HG02610 (cell line): ENCODE results near the gene FOXC1.

Source experiments
- ATAC-seq: cut with Tn5 transposase; IDR thresholded peaks from one replicate; pipeline ENCODE4 v1.9.1; 2021; ENCODE audit warnings: mild to moderate bottlenecking, moderate library complexity; ENCODE audit not compliant: unreplicated experiment

Gene FOXC1

DNA sequence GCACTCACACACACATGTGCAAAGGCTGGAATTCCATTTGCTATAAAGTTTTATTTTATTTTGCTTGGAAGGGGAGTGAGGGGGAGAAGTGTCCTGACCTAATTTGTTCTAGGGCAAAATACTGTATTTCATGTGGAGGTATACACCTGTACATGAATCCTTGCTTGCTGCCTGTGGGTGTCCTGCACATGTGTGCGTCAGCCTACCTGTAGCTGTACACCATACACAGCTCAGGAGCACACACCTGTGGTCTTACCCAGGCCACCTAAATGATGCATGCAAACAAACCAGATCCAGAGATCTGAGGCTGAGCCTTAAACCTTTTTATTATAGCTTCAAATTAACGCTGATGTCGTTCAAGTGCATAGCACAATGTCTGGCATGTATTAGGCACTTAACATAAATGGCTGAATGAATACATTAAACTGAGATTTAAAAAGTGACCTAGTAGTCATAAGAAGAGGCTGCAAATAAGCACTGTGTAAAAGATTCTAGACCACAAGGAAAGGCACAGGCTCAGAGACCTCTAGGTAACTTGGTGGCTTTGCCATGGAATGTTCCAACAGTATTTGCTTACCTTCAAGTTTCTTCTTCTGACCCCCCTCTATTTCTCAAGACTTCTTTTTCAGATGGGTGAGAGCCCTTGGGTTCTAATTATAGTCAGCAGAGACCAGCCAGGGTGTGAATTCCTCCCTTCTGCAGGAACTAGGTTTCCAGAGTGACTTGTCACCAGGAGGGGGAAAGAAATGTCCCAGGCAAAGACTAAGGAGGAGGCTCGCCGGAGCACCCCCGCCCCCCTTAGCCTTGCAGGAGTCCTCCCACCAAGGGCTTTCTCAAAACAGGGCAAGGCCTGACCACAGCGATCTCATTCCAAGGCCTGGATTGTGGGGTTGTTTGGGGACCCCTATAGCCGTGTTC lies 13.4 kb downstream of the FOXC1 start:
- no peak for ATAC-seq

DNA sequence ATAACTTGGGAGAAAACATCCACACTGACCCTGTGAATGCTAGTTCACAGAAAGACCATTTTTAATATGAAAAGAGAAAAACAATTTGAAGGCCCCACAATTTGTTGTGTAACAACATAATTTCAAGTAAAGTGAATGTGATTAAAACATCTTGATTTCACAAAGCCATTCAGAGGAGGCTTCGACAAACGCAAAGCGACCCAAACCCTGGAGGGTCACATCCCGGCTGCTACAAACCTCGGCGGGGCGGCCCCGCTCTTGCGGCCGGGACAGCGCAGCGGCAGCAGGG lies 14.0 kb downstream of the FOXC1 start:
- ATAC-seq = no peak

DNA sequence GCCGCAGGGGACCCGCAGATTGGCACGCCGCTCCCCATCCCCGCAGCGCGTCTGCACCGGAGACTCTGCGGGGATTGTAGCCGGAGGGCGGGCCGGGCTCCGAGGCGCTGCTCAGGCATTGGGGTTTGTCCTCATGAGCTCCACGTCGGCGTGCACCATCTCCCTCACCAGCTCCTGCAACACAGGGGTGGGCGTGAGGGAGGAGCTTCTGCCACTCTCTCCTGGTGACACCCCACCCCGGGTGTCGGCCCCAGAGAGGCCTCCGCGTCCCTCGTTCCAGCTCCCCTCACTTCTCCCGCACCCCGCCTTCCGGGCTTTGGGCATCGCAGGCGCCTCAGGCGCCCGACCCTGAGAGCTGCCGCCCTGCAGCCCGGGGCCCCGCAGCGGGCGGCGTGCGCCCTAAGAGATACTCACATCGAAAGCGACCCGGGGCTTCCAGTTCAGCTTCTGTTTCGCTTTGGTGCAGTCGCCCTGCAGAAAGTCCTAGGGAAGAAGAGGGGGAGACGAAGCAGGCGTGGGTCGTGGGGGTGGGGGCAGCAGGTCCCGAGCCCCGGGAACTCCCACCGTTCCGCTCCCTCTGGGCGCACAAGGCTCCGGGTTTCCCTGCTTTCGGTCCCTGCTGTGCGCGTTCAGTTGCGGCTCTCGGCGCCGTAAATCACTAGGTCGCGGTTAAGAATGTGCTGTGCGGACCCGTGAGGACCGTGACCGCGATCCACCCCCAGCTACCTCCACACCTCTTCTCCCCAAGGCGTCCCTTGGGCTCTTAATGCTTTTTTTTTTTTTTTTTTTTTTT lies 14.5 kb downstream of the FOXC1 start:
- ATAC-seq = peak; percentile 79

DNA sequence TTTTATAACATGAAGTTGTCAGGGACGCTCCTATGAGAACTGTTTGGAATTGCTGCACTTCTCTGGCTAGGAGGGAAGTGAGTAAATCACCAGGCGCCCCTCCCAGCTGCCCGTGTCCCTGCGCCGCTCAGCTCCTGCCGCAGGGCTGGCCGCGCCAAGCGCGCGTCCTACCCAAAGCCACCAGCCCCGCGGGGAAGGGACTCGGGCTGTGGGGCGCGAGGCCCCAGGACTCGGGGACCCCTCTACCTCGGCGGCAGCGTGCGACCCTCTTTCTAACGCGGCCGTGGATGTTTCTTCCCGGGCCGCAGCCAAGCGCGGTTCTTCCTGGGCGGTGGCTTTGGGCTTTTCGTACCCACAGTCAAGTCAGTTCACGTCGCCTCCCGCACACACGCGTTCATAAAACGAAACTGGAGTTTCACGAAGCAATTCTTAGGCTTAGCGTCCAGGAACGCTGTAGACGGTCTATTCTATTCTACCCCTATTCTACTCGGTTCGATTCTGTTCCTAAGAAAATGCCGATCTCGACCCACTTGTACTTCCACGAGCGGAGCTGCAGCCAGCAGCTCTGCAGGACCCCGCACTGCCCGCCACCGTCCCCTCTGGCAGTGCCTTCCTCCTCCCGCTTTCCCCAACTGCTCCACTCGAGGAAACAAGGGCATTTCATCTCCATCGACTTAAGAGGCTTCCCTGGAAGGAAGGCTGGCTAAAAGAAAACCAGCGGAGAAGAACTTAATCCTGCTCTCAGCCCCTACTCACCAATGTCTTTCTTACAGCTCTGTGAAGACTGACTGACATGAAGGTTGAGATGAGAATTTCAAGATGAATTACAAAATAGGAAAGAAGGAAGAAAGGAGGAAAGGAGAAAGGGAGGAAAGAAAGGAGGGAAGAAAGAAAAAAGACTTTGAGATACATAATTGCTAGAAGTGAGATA lies 15.4 kb downstream of the FOXC1 start:
- ATAC-seq = peak; percentile 33

DNA sequence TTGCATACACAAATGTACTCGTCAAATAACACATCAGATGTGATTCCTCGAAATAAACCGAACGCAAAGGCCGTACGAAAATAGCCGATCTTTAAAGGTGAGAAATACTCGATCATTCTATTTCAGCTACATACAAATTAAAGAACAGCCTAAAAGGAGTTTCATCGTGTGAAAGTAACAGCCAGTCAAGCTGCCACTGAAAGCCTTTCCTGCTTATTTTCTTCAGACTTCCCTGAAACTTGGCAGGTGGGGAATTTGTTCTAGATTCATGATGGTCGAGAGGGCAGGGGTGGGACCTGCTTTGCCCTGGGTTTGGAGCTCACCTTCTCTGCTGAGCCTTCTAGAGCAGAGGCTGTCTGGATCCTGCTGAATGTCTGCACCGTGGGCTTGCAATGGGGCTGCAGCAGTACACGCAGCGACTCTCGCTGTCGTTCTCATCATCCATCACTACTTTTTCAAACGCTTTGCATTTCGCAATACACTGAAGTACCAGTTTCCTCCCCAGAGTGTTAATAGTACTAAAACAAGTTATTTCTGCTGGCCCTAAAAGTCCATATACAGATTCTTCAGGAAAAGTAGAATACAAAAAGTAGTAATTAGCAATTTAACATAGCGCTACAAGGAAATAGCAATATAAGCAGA lies 16.2 kb downstream of the FOXC1 start:
- ATAC-seq = no peak

DNA sequence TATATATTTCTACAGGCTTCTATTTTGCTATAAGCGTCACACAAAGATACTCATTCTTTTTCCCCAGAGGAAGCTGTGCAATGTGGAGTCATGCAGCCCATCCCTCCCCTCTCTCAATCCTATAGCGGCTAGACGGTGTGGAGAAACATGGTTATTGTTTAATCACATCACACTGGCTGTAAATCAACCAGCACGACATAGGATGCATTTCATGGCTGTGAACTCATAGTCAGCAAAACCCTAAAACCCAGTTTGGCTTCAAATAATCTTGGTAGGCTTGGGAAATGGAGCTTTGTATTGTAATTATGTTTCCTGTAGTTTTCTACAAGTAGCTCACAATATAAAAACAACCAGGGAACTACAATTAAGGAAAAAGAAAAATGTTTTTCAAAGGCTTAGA lies 16.8 kb downstream of the FOXC1 start:
- ATAC-seq = no peak

DNA sequence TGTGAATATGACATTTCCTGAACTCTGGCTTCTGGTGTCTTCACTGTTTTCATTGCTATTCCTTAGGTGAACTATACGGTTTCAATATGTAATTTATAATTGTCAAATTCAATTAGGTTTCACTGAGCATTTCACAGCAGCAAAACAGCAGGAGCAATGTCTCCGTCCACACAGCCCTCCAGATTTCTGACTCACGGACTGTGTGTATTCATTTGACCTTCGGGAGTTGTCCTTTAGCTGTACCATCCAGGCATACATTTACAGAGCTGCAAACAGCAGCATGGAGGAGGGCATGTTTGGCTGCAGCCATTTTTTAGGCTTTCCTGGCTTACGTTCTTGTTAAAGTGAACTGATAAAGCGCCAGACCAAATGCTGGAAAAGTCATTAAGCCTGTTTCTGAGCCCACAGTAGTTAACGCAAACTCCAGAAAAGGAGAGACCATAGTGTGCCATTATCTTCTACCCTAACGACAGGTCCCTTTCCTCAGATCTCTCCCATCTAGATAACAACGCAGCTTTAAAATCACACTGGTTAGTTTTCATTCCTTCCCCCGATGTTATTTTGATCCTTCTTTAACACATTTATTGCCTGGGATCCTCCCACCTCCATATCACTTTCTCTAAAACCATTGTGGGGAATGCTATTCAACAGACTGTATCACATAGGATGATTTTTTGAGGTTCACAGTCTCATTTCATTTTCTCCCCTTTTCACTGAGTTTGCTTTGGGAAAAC lies 18.3 kb downstream of the FOXC1 start:
- ATAC-seq = no peak

DNA sequence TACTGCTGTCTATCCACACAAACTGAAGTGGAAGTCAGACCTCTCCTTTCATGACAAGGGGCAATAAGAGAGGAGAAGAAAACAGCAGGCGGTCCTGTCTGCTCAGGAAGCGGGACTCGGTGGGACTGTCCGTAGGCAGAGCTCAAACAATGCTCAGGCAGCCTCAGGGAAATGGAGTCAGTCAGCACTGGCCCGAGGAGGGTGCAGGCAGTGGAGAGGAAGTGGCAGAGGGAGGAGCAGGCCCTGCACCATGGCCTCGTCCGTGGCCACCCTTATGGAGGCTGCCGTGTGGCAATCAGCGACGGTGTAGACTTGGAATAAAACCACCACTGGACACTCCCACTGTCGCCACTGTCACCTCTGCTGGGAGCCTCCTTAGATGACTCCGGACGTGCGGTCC lies 19.6 kb downstream of the FOXC1 start:
- no peak for ATAC-seq

DNA sequence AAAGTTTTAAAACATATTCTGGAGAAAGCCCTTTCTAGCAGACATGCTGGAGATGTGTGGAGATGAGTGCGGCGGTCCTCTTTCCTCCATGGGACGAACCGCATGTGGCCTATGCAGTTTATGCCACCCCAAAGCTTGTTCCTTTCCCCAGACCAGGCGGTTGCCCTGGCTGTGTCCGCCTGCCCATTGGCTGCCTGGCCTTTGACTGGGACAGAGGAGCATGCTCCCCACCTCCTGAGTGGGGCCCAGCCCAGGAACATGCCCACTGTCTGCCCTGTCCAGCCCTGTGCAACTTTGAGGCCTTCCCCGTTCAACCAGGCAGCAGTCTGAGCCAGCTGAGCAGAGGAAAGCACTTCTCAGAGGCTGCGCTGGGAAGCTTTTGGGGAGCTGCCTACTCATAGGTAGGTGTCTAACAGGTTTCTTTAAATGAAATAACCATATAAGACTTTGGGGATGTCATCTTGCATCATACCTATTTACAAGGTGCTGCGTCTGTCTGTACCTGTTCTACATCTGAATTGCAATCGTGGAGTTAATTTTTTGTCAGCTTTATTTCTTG lies 20.6 kb downstream of the FOXC1 start:
- ATAC-seq = no peak

DNA sequence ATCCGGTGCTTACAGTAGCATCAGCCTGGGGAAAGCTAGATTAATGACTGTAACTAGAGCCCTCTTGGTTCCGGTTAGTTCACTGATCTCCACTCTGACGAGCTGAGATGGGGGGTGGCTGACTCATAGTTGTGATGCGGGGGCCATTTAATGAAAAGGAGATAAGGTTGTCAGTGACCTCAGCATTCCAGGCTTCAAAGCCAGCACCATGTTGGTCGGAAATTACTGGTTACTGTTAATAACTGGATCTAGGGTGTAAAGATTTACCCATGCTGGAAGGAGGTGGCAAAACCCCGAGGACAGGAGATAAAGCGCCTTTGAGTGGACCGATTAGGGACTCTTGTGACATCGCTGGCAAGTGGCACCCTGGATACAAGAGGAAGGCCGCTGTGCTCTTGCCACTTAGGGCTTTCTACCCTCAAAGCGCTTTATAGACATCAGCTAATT lies 21.1 kb downstream of the FOXC1 start:
- no peak for ATAC-seq

DNA sequence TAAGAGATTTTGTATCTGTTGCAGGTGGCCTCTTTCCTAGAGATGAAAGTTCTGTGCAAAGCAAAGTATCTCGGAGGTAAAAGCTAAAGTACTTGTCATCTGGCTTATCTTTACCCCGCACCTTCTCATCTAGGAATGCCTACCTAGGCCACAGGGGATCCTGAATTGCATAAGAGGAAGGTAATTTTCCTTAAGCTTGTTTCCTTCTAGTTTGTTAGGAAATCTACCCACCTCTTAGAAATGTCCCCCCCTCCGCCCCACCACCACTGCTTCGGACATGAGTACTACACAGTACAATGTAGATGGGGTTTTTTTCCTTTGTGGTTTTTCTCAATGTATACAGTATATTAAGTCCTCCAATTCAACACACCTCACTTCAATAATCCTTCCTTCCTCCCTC lies 21.5 kb downstream of the FOXC1 start:
- ATAC-seq = no peak

DNA sequence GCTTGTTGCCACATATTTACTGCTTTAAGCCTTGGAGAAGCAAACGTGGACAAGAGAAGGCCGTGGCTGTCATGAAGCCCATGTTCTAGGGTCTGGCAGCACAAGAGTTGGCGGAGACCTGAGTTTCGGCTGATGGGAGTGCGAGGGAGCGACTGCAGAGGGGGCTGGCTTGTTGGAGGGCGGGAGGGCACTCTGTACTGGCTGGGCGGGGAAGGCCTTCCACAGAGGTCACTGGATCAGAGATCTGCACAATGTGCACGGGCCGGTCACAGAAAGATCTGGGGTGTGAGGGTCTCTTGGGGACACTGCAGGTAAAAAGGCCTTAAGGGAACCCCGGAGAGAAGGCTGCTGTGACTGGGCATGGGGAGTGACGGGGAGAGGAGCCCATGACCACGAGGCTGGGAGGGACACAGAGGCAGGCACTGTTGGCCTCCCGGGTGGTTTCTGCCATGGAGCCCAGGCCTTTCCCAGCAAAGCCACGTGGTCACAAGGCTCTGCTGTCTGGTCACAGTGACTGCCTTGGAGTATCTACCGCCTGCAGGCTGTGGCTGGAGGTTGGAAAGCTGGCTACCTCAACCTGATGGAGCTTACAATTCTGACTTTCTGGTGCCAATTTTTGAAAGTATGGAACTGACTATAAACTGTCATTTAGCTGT lies 23.8 kb downstream of the FOXC1 start:
- ATAC-seq = no peak

DNA sequence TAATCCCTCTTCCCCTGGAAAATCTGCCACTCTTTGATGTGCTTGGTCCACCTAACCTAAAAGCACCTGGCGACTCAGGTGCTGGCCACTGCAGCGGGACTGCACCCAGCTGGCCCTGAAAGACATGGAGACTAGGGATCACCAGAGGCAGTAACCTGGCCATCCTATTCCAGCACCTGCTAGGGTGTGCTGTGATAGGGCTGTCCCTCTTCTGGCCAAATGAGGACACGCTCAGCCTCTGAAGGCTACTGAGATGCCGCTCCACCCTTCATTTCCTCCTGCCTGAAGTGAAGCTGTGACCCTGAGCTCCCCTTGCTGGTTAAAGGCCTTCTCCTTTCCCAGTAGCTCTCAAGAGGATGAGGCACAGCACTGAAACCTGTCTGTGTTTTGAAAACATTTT lies 24.4 kb downstream of the FOXC1 start:
- ATAC-seq = no peak

DNA sequence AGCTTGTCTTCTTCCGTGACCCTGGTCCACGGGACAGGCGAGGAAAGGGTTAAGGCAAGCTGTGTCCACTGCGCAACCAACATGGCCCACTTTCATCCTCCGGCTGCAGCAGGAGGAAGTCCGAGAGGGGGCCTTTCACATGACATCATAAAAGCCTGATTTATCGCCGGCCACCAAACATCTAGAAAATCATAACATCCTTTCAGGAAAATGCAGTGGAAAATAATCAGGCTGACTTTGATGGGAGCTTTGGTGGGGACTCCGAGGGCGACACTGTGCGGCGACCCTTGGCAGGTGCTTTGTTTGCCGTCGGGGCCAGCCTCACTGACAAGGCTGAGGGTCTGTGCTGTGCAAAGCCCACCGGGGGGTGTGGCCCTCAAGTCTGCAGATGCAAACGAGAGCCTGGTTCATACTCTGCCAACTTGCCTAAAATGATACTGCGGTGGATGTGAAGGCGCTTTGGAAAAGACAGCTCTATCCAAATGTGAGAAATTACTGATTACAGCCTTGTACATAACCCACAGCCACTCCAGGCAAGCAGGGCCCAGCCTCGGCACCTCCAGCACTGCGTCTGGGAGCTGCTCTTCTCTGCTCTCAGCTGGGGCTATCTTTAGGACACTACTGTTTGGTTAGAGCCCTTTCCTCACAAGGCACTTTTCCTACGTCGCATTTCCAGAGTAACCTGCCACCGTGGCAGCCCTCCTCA lies 25.7 kb downstream of the FOXC1 start:
- no peak for ATAC-seq

DNA sequence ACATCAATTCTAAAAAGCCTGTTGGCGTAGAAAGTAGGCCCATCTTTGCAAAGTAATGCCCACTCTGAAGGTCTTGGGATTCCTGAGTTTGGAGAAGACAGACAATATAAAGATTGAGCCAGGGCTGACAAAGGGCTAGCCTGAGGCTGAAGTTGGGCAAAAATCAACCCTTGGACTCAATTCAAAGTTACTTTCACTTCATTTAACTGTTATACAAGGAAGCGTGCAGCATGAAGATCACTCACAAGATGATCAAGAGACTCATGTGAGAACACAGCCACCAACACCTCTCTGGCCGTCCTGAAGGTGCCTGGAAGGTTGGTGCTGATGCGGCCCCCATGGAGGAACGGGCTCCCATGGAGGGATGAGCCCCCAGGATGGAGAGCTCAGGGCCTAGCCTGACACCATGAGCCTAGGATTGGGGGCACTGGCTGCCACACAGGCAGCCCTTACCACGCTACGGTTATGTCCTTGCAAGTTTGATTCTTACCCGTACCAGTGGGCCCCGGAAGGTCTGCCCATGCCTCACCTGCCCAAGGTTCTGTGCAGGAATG lies 26.6 kb downstream of the FOXC1 start:
- no peak for ATAC-seq

DNA sequence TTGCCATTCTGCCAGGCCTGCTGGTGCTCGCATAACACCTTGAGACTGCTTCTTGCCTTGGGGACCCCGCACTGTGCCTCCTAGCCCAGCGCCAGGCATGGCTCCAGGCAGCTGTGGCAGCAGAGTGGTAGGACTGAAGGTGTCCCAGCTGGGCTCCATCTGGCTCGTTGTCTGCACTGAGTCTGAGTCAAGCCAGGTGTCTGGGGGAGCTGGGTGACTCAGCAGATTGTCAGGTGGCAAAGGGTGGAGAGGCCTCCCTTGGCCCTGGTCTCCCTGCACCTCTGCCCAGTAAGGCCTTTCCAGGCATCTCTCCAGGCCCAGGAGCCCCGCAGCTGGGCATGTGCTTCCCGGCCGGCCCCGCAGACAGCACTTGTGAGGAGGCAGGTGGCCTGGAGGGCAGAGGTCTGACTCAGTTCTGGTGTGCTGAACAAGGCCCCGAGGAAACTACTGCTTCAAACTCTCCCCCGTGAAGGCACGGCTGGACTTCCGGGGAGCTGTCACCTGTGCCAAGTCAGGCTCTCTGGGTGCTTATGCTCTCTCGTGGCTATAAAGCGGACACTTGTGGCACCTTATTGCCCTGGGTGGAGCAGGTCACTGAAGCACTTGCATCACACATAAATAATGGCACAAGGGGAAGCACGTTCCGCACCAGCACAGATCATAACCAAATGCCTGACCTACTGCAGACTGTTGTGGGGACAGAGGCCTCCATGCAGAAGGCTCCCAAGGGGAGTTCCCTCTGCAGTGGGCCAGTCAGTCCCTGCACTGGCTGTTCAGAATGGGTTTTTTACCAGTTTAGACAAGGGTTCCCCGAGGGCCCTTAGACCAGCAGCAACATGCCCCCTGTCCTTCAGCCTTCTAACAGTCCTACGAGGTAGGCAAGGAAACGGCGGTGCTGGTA lies 27.5 kb downstream of the FOXC1 start:
- ATAC-seq = peak; percentile 65

DNA sequence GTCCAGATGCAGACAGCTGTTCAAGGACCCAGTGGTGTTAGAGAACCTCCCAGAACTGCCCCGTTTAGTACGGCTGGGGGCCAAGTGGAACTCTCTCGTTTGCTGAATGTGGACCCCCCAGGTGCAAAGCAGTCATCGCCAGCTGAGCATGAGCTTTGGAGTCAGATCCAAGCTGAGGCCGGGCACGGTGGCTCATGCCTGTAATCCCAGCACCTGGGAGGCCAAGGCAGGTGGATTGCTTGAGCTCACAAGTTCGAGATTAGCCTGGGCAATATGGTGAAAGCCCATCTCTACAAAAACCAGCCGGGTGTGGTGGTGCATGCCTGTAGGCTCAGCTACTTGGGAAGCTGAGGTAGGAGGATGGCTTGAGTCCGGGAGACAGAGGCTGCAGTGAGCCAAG lies 29.7 kb downstream of the FOXC1 start:
- no peak for ATAC-seq
